ENCODE results near the gene CCND1.

- no peak for TF ChIP-seq POLR2A (IDR thresholded peaks at IDR 0.05; ENCODE audit: low read depth)
- no peak for TF ChIP-seq POLR2AphosphoS5 (IDR thresholded peaks at IDR 0.05)
- TF ChIP-seq CTCF (IDR thresholded peaks at IDR 0.05) = no peak
- no peak for TF ChIP-seq EP300 (IDR thresholded peaks at IDR 0.05)
Measured at GRCh38 chr11:69650081-69650831, 9.3 kb downstream of the CCND1 start.
